HG02610 (cell line): ENCODE measurements around the gene ZDHHC1.

Experiments used
- ATAC-seq: cut with Tn5 transposase; IDR thresholded peaks from one replicate; pipeline ENCODE4 v1.9.1; 2021; ENCODE audit warnings: mild to moderate bottlenecking, moderate library complexity; ENCODE audit not compliant: unreplicated experiment

The ZDHHC1 gene

DNA sequence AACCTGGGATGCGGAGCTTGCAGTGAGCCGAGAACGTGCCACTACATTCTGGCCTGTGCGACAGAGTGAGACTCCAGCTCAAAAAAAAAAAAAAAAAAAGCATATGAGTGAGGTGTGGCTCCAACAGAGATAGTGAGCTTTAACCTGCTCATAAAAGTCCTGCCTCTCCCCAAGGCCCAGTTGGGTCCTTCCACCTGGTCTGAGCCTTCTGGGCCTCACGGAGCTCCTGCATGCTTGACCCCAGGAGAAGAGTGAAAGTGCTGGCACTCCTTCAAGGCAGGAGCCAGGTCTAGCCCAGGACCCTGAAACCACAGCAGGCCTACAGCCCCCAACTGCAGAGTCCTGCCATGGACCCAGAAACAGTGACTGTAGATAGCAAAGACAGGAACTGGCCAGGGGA is 32.3 kb upstream of the ZDHHC1 start:
- ATAC-seq: no peak

DNA sequence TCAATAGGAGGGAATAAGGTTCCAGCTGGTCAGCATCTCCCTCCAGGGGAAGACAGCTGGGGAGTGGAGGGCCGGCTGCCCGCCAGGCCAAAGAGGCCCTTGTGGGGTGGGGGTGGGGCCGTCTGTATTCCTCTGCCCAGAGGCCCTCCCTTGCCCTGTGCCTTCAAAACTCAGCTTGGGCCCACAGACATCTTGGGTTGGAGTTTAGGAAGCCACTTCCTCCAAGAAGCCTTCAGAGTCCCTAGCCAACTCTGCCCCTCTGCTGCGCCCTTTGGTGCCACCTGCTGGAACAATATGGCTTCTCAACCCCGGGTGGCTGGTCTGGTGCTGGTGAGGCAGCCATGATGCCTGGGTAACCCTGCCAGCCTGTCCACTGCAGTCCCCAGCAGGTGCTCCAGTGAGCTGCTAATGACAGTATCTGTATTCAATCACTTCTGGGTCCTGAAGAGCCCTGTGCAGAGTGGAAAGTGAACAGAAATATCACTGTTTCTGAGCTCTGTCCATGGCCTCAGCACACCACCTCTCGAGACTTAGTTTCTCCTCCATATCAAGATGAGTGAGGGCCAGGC is 31.3 kb upstream of the ZDHHC1 start:
- no peak for ATAC-seq

DNA sequence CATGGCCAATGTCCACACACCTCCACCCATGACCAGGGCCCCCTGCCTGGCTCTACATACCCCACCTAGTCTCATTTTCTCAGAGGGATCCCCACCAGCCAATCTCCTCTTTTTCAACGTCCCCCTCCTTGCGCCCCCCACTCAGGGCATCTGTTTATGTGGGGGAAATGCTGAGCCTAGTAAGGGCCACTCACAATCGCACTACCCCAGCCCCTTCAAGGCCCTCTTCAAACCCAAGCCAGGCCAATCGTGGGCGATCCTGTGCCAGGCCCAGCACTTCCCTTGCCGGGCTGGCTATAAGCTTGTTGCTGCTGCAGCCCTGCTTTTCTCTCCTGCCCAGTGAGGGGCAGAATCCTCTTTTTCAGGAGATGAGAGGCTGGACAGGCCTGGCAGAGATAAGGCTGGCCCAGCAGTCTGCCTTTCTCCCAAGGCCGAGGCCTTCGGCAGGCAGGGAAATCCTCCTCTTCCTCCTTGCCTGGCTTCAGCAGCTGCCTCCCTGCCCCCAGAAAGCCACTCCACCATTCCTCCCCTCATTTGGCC is 30.8 kb upstream of the ZDHHC1 start:
- no peak for ATAC-seq

DNA sequence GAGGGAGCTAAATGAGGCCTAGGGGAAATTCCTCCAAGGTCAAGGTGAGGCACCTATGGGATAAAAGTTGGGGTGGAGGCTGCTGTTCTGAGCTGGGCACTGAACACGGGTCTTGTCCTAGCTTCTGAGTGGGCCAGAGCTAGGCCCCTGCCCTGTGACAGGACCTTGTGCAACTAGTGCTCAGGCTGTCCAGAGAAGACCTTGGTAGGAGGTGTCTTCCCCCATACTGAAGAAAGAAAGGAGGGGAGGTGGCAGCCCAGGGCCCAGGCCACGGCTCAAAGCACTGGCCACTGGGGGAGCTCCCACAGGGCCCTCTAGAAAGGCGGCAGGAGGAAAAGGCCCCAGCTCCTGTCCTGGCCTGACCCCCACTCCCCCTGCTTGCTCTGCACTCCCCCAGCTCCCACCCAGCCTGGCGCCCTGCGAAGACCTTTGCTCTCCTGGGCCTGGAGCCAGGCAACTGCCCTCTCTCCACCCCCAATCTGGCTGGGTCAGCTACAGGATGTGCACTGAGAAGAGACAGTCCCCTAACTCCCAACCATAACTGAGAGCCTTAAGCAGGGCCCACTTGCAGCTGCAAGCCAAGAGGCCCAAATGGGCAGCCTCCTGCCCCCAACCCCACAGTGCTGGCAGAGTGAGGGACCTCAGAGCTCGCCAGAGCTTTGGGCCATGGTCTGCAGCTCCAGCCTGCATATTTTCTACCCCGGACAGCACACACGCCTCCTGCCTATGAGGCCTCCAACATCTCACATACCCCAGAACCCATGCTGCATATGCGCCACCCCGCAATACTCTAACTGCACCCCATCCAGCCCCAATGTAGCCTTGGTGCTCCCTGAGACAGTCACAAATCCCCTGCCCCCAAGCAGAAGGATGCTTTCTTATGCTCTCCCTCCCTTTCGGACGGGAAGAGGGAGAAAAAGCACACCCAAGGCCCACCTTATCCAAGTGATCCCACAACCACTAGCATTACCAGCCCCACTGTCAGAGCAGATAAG is 29.9 kb upstream of the ZDHHC1 start:
- ATAC-seq: no peak

DNA sequence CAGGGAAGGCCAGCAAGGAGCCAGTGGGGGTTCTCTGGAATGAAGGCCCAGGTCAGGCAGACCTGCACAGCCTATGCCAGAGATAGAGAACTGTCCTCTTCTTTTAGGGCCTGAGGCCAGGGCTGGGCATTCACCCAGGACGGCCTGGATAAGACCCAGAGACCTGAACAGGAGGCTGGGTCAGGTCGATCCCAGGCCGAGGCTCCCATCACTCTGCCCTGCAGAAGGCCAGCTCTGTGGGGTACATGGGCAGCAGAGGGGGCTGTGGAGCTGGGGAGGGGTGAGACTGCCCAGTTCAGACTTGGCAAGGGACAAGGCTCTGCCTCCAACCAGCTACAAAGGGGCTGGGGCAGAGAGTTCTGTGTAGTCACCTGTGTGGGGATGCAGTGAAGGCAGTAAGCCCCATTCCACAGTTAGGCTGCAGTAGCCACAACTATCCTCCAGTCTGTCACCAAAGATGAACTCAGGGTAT is 29.2 kb upstream of the ZDHHC1 start:
- no peak for ATAC-seq

DNA sequence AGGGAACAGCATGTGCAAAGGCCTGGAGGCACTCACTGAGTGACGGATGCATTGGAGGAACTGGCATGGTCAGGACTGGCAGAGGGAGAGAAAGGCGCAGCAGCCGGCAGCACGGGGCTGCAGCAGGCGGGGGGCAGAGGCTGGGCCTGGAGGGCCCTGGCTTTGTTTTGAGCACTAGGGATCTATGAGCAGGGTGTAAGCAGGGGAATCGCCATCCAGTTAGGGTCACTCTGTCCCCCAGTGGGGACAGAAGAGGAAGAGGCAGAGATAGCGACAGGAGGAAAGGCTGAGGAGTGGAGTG is 28.8 kb upstream of the ZDHHC1 start:
- no peak for ATAC-seq

DNA sequence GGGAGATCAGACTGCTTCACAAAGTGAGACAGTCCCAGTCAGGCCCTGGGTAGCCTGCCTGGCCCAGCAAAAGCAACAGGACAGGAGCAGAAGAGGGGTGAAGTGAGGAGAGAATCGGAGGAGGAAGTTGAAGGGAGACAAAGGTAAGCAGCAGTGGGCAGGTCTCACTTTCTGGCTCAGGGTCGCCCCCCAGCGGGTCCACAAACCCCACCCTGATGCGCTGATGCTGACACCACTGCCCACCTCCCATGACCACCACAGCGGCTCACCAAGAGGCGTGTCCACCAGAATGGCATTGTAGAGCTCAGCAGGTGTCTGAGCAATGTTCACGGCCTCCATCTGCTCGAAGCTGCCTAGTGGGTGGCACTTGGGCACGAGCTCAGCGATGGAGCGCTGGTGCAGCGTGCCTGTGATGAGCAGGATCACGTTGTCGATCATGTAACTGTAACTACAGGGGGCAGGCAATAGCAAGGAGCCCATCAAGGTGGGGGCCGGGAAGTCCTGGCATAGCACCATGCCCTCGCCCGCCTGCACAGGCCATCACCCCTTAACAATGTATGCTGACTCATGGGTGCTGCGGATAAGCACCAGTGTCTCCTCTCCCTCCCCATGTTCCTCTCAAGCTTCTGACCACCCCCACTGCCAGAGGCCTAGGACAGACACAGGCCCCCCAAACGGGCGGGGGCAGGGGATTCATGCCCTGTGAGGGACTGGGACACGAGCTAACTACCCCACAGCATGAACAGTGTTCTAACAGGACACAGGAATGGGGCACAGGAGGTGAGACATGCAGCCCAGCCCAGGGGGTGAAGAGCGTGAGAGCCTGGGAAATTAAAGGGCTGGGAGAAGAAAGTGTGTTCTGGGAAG is 28.2 kb upstream of the ZDHHC1 start:
- ATAC-seq: no peak

DNA sequence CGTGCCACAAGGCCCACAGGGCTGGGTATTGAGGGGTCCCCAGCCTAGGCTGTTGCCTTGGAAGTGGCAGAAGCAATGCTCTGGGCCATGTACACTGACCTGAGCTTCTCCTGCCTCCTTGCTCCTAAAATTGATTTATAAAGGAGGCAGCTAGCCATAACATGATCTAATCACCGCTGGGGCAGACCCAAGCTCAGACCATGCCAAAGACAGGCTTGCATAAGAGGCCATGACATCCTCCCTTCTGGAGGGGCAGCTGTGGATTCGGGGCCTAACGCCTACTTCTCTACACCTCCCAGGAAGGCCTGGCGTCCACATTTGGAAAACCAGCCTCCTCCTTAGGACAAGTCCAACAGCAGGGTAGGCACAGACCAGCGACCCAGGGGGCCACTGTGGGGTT is 27.0 kb upstream of the ZDHHC1 start:
- ATAC-seq: no peak

DNA sequence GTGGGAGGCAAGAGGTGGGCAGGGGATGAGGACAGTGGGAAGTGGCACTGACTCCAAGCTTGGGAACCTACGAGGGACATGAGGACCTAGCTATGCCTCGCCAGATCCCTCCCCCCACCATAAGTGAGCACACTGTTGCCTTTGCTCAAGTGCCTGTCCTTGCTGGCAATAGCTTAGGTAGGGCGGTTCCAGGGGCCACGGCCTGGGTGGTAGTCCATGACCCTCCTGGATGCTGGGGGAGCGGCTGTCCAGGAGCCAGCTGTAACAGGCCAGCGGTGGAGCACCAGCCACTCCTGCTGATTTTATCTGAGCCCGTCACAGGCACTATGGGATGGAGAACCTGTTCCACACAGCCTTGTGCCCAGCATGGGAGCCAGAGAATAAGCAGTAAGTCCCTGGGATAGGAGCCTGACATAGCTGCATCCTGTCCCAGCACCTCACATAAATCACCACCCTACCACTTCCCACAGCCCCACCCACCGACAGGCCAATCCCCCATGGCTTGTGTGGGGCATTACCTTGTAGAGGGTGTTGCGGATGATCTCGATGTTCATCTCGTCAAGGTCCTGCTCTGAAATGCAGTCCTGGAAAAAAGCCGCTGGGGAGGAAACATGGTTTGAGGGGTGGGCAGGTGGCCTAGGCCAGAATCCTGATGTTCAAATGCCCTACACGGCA is 26.4 kb upstream of the ZDHHC1 start:
- ATAC-seq: no peak

DNA sequence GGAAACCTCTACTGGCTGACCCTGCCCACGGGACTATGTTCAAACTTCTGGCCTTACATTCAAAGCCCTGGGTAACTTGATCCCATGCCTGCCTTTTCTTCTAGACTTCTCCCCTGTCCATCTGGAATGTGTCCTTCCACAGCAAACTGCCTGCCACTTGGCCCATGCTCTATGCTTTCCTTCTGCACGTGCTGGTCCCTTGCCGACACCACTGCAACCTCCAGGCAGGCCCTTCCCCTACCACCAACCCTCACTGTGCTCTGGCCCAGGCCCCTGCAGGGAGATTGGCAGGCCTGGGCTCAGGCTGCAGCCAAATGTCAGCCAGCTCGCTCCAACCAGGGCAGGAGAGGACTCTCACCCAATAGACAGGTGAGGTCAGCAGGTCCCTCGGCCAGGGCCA is 25.6 kb upstream of the ZDHHC1 start:
- ATAC-seq: no peak

DNA sequence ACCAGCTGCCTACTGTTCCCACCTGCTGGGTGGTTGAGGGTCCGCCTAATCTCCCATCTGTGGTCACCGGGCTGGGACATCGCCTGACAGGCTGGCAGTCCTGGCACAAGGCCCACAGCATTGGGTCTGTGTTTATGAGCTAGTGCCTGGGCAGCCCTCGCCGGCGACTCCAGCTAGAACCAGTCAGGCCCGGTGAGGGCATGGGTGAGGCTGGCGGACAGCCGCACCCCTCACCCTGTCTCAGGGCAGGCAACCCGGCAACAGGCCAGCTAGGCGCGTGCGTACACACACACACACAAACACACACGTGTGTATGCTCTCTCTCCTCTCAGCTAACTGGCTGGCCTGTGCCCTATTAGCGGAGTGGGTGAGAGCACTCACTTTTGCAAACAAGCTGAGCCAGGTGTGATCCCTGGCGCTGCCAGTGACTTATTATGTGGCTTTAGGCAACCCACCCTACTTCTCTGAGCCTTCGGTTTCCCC is 25.0 kb upstream of the ZDHHC1 start:
- no peak for ATAC-seq

DNA sequence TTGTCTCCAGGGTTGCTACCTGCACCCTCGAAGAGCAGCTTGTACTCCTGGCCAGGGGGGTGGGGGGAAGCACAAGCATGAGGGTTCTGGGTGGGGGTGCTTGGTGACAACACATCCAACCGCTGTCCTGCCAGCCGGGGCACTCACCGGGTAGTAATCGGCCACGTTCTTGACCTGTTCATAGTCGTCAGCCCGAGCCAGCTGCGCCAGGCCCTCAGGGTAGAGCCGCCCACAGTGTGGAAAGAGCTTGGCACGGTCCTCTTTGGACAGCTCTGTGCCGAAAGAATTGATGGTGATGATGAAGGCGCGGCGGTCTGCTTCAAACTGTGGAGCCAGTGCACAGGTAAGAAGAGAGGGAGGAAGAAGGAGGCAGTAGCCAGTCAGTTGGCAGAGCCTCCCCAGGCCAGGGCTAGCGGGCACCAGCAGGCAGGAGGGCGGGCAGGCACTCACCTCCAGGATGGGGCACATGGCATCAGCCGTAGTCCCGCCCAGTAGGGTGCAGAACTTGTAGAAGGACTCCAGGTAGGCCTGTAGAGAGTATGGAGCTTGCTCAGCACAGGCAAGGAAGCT is 22.6 kb upstream of the ZDHHC1 start:
- no peak for ATAC-seq

DNA sequence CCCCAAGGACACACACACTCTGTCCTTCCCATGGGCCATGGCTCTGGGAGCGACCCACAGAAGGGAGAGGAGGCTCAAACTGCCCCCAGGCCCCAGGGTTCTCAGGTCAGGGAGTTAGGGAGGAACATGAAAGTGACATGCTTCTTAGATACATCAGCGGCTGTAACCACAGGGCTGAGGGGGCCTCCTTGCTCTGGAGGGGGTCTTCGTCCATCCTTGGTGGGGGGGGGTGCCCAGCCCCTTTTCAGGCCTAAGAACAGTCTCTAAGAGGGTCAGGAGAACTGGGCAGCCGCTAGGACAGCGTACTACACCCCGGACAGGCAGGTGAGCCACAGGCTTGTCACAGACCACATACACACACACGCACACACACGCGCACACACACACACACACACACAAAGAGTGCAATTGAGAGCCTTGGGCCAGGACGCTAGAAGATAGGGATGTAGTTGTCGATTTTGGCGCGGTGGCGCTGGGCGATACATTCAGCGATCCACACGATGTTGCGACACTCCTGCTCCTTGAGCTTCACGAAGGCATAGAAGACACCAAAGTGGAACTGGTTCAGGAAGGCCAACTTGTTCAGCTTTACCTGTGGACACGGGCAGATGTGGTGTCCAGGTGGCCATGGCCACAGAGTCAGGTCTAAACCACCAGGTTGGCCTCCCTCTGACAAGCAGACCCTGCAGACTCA is 22.0 kb upstream of the ZDHHC1 start:
- ATAC-seq: no peak

DNA sequence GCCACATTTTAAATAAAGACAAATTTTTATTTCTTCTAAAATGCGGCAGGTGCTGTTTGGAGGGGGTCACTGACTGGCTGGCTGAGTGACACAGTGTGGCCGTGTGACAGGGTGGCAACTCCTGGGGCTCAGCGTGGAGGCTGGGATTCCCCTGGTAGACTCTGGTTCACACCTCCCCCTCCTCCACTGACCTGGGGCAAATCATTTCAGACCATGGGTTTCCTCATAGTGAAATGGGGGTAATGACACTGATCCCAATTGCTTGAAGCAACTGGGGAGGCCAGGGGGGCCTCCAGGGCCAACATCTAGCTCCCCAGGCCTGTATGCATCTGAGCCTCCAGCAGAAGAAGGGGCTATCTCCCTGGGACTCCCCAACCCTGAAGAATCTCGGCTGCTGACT is 21.2 kb upstream of the ZDHHC1 start:
- ATAC-seq: peak; percentile 32

DNA sequence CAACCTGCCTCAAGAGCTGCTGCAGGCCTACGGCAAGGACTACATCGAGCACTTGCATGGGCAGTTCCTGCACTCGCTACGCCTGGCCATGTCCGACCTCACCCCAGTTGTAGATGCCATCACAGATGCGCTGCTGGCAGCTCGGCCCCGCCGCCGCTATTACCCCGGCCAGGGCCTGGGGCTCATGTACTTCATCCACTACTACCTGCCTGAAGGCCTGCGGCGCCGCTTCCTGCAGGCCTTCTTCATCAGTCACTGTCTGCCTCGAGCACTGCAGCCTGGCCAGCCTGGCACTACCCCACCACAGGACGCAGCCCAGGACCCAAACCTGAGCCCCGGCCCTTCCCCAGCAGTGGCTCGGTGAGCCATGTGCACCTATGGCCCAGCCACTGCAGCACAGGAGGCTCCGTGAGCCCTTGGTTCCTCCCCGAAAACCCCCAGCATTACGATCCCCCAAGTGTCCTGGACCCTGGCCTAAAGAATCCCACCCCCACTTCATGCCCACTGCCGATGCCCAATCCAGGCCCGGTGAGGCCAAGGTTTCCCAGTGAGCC is 20.4 kb upstream of the ZDHHC1 start:
- no peak for ATAC-seq

DNA sequence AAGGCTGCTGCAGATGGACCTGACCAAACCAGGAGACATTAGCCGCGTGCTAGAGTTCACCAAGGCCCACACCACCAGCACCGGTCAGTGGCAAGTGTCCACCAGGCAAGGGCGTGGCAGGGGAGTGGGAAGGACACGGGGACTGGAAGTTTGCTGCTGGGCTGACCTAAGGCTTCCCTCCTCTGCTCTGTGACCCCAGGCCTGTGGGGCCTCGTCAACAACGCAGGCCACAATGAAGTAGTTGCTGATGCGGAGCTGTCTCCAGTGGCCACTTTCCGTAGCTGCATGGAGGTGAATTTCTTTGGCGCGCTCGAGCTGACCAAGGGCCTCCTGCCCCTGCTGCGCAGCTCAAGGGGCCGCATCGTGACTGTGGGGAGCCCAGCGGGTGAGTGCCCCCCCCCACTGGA is 19.5 kb upstream of the ZDHHC1 start:
- ATAC-seq: no peak

DNA sequence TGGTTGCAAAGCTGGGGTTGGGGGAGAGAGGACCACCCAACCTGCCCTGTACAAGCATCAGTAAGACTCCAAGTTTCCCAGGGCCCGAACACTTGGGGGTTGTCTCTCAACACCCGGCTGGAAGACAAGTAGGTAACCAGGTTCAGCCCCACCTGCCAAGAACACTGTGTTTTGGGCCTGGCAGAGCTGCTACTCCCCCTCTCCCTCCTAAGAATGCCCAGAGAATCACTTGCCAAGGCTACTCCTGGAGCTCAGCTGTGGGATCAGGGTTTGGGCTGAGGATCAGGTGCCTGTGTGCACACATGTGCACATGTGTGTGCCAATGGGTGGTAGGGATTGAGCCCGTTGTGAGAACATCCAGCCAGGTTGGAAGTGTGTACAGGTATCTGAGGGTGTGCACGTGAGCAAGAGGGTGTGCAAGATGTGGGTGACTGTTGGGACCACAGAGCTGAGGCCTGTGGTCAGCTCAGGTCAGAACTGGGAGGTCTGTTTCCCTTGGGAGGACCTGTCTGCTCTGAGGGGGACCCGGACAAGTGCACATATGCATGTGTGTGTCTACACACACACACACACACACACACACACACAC is 16.9 kb upstream of the ZDHHC1 start:
- no peak for ATAC-seq

DNA sequence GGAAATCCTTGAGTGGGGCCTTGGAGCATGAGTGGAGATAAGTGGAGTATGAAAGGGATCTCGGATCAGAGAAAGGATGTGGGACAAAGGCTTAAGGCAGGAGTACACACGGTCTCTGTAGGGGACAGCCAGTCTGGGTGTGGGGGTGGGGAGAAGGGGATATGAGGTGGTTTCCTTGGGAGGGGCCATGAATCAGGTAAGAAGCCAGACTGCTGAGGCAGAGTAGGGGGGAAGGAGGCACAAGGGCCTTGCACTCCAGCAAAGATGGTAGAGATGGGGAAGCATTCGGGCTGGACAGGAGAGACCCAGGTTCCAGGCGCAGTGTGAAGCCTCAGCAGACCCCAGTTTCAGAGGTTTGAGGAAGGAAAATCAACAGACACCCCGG is 16.2 kb upstream of the ZDHHC1 start:
- no peak for ATAC-seq
